ENCODE results near the gene CIB4. TPM values are rescaled to one million over a fixed set of nuclear protein-coding genes. Genes with fewer than 3 reads are reported as not detected.

Gene CIB4

Small RNA genes within 50 kb of the gene (small RNA-seq; reads per million reads assigned to genes)
- gene AC015977.1 (ENCODE audit: insufficient read depth), result not detected

All from mesendoderm (in vitro differentiated cells).